WTC11 (cell line): Measurements from ENCODE around the gene NTSR1. TPM values are rescaled to one million over a fixed set of nuclear protein-coding genes. Genes with fewer than 3 reads are reported as not detected.

Experiments used
- ATAC-seq: fragments of 200-7000 bp; cut with Tn5 transposase; 2 replicates; pipeline ENCODE4 v1.10.0; 2021; ENCODE audit warnings: mild to moderate bottlenecking, moderate library complexity
- CTCF ChIA-PET: fragments of 300-600 bp; sonication (Branson Sonifier 250); formaldehyde crosslinking; loops from one replicate; lab custom pipeline; 2021; ENCODE audit warnings: antibody characterized with exemption; lab: Charles Lee
- POLR2A ChIA-PET: fragments of 350-600 bp; sonication (Branson Sonifier 250); formaldehyde crosslinking; loops from one replicate; lab custom pipeline; 2021; ENCODE audit warnings: antibody characterized with exemption; lab: Charles Lee
- DNase-seq: peaks from one replicate; pipeline ENCODE4 v3.0.0; 2021; ENCODE audit warnings: low spot score
- H3K27ac Mint-ChIP-seq: 2 replicates; pipeline ENCODE4 v1.8.0; 2021; ENCODE audit warnings: mixed read lengths
- H3K27me3 Mint-ChIP-seq: 2 replicates; pipeline ENCODE4 v1.8.0; 2021; ENCODE audit warnings: low read depth, mild to moderate bottlenecking, moderate library complexity, mixed read lengths
- H3K36me3 Mint-ChIP-seq: 2 replicates; pipeline ENCODE4 v1.8.0; 2021; ENCODE audit warnings: mixed read lengths
- H3K4me1 Mint-ChIP-seq: 2 replicates; pipeline ENCODE4 v1.8.0; 2022; ENCODE audit warnings: mixed read lengths
- H3K4me3 Mint-ChIP-seq: 2 replicates; pipeline ENCODE4 v1.8.0; 2021; ENCODE audit warnings: mild to moderate bottlenecking, moderate library complexity, mixed read lengths
- H3K9me3 Mint-ChIP-seq: 2 replicates; pipeline ENCODE4 v1.8.0; 2021; ENCODE audit warnings: mixed read lengths
- ATF6 ChIP-seq: sonication (generic); formaldehyde crosslinking; IDR thresholded peaks from 2 replicates; pipeline ENCODE4 v1.8.1; 2023; ENCODE audit warnings: mild to moderate bottlenecking, missing genetic modification reagents
- CTCF ChIP-seq: fragments of 200-600 bp; IDR thresholded peaks from 2 replicates; pipeline ENCODE4 v1.8.0; 2022; ENCODE audit warnings: antibody characterized with exemption
- E2F5 ChIP-seq: sonication (generic); formaldehyde crosslinking; IDR thresholded peaks from 2 replicates; pipeline ENCODE4 v1.8.1; 2022; ENCODE audit warnings: mild to moderate bottlenecking, moderate library complexity, missing genetic modification reagents
- EMX1 ChIP-seq: fragments of 250-450 bp; sonication (Bioruptor Pico); IDR thresholded peaks from 2 replicates; pipeline ENCODE4 v1.8.0; 2021; ENCODE audit warnings: mild to moderate bottlenecking
- ESRRA ChIP-seq: sonication (generic); formaldehyde crosslinking; IDR thresholded peaks from 2 replicates; pipeline ENCODE4 v1.8.1; 2022; ENCODE audit warnings: mild to moderate bottlenecking, missing genetic modification reagents, borderline replicate concordance
- GRHL2 ChIP-seq: fragments of 250-450 bp; sonication (Bioruptor Pico); IDR thresholded peaks from 2 replicates; pipeline ENCODE4 v1.8.0; 2022; ENCODE audit warnings: mild to moderate bottlenecking, moderate library complexity; ENCODE audit not compliant: insufficient replicate concordance, severe bottlenecking
- GTF2I ChIP-seq: fragments of 250-450 bp; sonication (Bioruptor Pico); conservative IDR thresholded peaks from 2 replicates; pipeline ENCODE4 v1.4.0; 2021; ENCODE audit warnings: mild to moderate bottlenecking
- IRF2 ChIP-seq: sonication (generic); formaldehyde crosslinking; IDR thresholded peaks from 2 replicates; pipeline ENCODE4 v1.8.0; 2022; ENCODE audit warnings: low read depth, missing genetic modification reagents, borderline replicate concordance
- KAT7 ChIP-seq: sonication (generic); formaldehyde crosslinking; IDR thresholded peaks from 2 replicates; pipeline ENCODE4 v1.8.1; 2023; ENCODE audit warnings: missing genetic modification reagents, mild to moderate bottlenecking, borderline replicate concordance
- MYBL2 ChIP-seq: sonication (generic); formaldehyde crosslinking; IDR thresholded peaks from 2 replicates; pipeline ENCODE4 v1.8.1; 2023; ENCODE audit warnings: mild to moderate bottlenecking, moderate library complexity, missing genetic modification reagents
- NR2C2 ChIP-seq: sonication (generic); formaldehyde crosslinking; IDR thresholded peaks from 2 replicates; pipeline ENCODE4 v1.8.0; 2022; ENCODE audit warnings: mild to moderate bottlenecking, missing genetic modification reagents
- NR3C1 ChIP-seq: sonication (generic); formaldehyde crosslinking; conservative IDR thresholded peaks from 2 replicates; pipeline ENCODE4 v1.8.1; 2023; ENCODE audit warnings: low read depth, mild to moderate bottlenecking, missing genetic modification reagents
- PRRX2 ChIP-seq: fragments of 250-450 bp; sonication (Bioruptor Pico); IDR thresholded peaks from 2 replicates; pipeline ENCODE4 v1.8.0; 2021; ENCODE audit warnings: mild to moderate bottlenecking
- SMAD3 ChIP-seq: sonication (generic); formaldehyde crosslinking; IDR thresholded peaks from 2 replicates; pipeline ENCODE4 v1.8.0; 2022; ENCODE audit warnings: missing genetic modification reagents, mild to moderate bottlenecking, borderline replicate concordance
- USF1 ChIP-seq: sonication (generic); formaldehyde crosslinking; IDR thresholded peaks from 2 replicates; pipeline ENCODE4 v1.8.0; 2022; ENCODE audit warnings: mild to moderate bottlenecking, missing genetic modification reagents
- ZBTB21 ChIP-seq: sonication (generic); formaldehyde crosslinking; IDR thresholded peaks from 2 replicates; pipeline ENCODE4 v1.8.1; 2023; ENCODE audit warnings: mild to moderate bottlenecking, missing genetic modification reagents, borderline replicate concordance
- ZBTB43 ChIP-seq: sonication (generic); formaldehyde crosslinking; IDR thresholded peaks from 2 replicates; pipeline ENCODE4 v1.8.1; 2023; ENCODE audit warnings: mild to moderate bottlenecking, missing genetic modification reagents
- ZNF416 ChIP-seq: fragments of 250-450 bp; sonication (Bioruptor Pico); IDR thresholded peaks from 2 replicates; pipeline ENCODE4 v1.9.0; 2021; ENCODE audit warnings: mild to moderate bottlenecking, inconsistent platforms
- ZNF671 ChIP-seq: fragments of 250-450 bp; sonication (Bioruptor Pico); IDR thresholded peaks from 2 replicates; pipeline ENCODE4 v1.8.0; 2021; ENCODE audit warnings: mild to moderate bottlenecking
- ZSCAN18 ChIP-seq: fragments of 250-450 bp; sonication (Bioruptor Pico); IDR thresholded peaks from 2 replicates; pipeline ENCODE4 v2.1.2; 2022; ENCODE audit warnings: mild to moderate bottlenecking, moderate library complexity
- total RNA-seq: library from RNA; stranded (reverse); gene quantifications from 3 replicates; pipeline ENCODE4 v1.2.3, GENCODE V29; 2021

Gene NTSR1
- total RNA-seq, 1 experiment from 2014 or later = 0.63 TPM

- DNase-seq (no peak), ATAC-seq (no peak)
- no peaks in the 10 kb centered on the region for H3K9me3 Mint-ChIP-seq
- peaks cover 30% of the 10 kb centered on the region for H3K36me3 Mint-ChIP-seq
- peaks cover 7% of the 10 kb centered on the region for H3K4me1 Mint-ChIP-seq
- no peak overlapping the region for H3K27ac Mint-ChIP-seq
- peak overlapping the region; percentile 83 for H3K4me3 Mint-ChIP-seq
- CTCF ChIA-PET = interaction anchor here (0.6 to 3.1 kb wide), 10 partner anchors 11 to 383 kb away, joined by 3 to 13 read pairs (median 4); no protein-coding TSS in a partner anchor
- TF ChIP-seq ZBTB43 (CRISPR knock-in tag) (no peak), IRF2 (CRISPR knock-in tag) (no peak)
- peaks cover 16% of the 10 kb centered on the region for H3K27me3 Mint-ChIP-seq
- POLR2A ChIA-PET = no interaction called here
Measured at GRCh38 chr20:62796699-62797491, 88.3 kb downstream of the NTSR1 start.

- DNase-seq (no peak), ATAC-seq (no peak)
- Mint-ChIP-seq H3K9me3 (no peaks in the 10 kb centered on the region), H3K27me3 (peaks cover 11% of the 10 kb centered on the region), H3K36me3 (peaks cover 30% of the 10 kb centered on the region), H3K4me1 (peaks cover 4% of the 10 kb centered on the region), H3K4me3 (peak overlapping the region; percentile 83), H3K27ac (peak overlapping the region; percentile 82; the same call in 1 of the 2 replicates)
- CTCF ChIA-PET = interaction anchor here (1.8 kb wide), 1 partner anchor 10 kb away, joined by 8 read pairs; no protein-coding TSS in a partner anchor
- POLR2A ChIA-PET = no interaction called here
- TF ChIP-seq EMX1 (CRISPR knock-in tag) (no peak), ESRRA (CRISPR knock-in tag) (no peak), ZSCAN18 (no peak), ZNF416 (CRISPR knock-in tag) (no peak), IRF2 (CRISPR knock-in tag) (no peak), USF1 (CRISPR knock-in tag) (no peak), ZBTB43 (CRISPR knock-in tag) (no peak), NR2C2 (CRISPR knock-in tag) (no peak), GTF2I (CRISPR knock-in tag) (no peak), CTCF (no peak), ATF6 (CRISPR knock-in tag) (no peak), GRHL2 (CRISPR knock-in tag) (no peak), SMAD3 (no peak), E2F5 (CRISPR knock-in tag) (no peak), MYBL2 (no peak), NR3C1 (no peak), ZNF671 (no peak), PRRX2 (CRISPR knock-in tag) (no peak), ZBTB21 (CRISPR knock-in tag) (no peak), KAT7 (no peak)
Measured at GRCh38 chr20:62797671-62798532, 89.3 kb downstream of the NTSR1 start.
